HepG2 (cell line): Measurements from ENCODE around the gene TMEM143. TPM values are rescaled to one million over a fixed set of nuclear protein-coding genes. Genes with fewer than 3 reads are reported as not detected.

Source experiments
- ASH2L ChIP-seq: fragments of 300-600, 200-600 bp; sonication (generic); IDR thresholded peaks from 2 replicates; pipeline ENCODE4 v1.7.0; 2017; ENCODE audit warnings: low read depth, mild to moderate bottlenecking, moderate library complexity, mixed read lengths, low read length; ENCODE audit not compliant: insufficient read length
- CHD4 ChIP-seq: fragments of 200-600 bp; sonication (generic); IDR thresholded peaks from 2 replicates; pipeline ENCODE4 v1.7.0; 2017; ENCODE audit warnings: mild to moderate bottlenecking, low read length, borderline replicate concordance
- HCFC1 ChIP-seq: fragments of 150-350 bp; IDR thresholded peaks from 2 replicates; pipeline ENCODE4 v1.6.1; 2014; ENCODE audit warnings: low read depth, low read length
- HNF4A ChIP-seq: sonication (generic); formaldehyde crosslinking; IDR thresholded peaks from 2 replicates; pipeline ENCODE4 v1.4.0; 2020; ENCODE audit warnings: missing genetic modification reagents
- MEF2D ChIP-seq: sonication (generic); formaldehyde crosslinking; IDR thresholded peaks from 2 replicates; pipeline ENCODE4 v1.5.1; 2020; ENCODE audit warnings: mild to moderate bottlenecking, missing genetic modification reagents
- PBX3 ChIP-seq: sonication (generic); formaldehyde crosslinking; IDR thresholded peaks from 2 replicates; pipeline ENCODE4 v1.8.1; 2023; ENCODE audit warnings: missing genetic modification reagents, inconsistent platforms, borderline replicate concordance
- PCBP2 ChIP-seq: fragments of 200-400 bp; formaldehyde crosslinking; optimal IDR thresholded peaks from 2 replicates; pipeline ENCODE3; 2018; ENCODE audit warnings: low read length, low read depth; ENCODE audit not compliant: poor library complexity, severe bottlenecking
- PLRG1 ChIP-seq: fragments of 450-650 bp; conservative IDR thresholded peaks from 2 replicates; pipeline ENCODE4 v1.6.1; 2016
- SCMH1 ChIP-seq: sonication (generic); formaldehyde crosslinking; IDR thresholded peaks from 2 replicates; pipeline ENCODE4 v1.9.0; 2021; ENCODE audit warnings: missing genetic modification reagents, mild to moderate bottlenecking, borderline replicate concordance
- SP5 ChIP-seq: IDR thresholded peaks from 2 replicates; pipeline ENCODE4 v1.6.1; 2016; ENCODE audit warnings: low read depth, borderline replicate concordance
- STAG1 ChIP-seq: sonication (generic); formaldehyde crosslinking; IDR thresholded peaks from 2 replicates; pipeline ENCODE4 v1.4.0; 2020; ENCODE audit warnings: missing genetic modification reagents
- UBTF ChIP-seq: sonication (generic); formaldehyde crosslinking; IDR thresholded peaks from 2 replicates; pipeline ENCODE4 v1.4.0; 2020; ENCODE audit warnings: mild to moderate bottlenecking, missing genetic modification reagents
- ZBED4 ChIP-seq: sonication (generic); formaldehyde crosslinking; IDR thresholded peaks from 2 replicates; pipeline ENCODE4 v1.4.0; 2020; ENCODE audit warnings: missing genetic modification reagents, borderline replicate concordance
- ZBTB37 ChIP-seq: sonication (generic); formaldehyde crosslinking; IDR thresholded peaks from 2 replicates; pipeline ENCODE4 v1.4.0; 2020; ENCODE audit warnings: mild to moderate bottlenecking, missing genetic modification reagents
- ZNF543 ChIP-seq: sonication (generic); formaldehyde crosslinking; IDR thresholded peaks from 2 replicates; pipeline ENCODE4 v1.4.0; 2020; ENCODE audit warnings: mild to moderate bottlenecking, missing genetic modification reagents
- ZNF609 ChIP-seq: sonication (generic); formaldehyde crosslinking; IDR thresholded peaks from 2 replicates; pipeline ENCODE4 v1.4.0; 2020; ENCODE audit warnings: mild to moderate bottlenecking, missing genetic modification reagents, borderline replicate concordance
- polyA plus RNA-seq, 8 experiments: library from polyadenylated mRNA; depleted of rRNA in 3 of 8; stranded (reverse) in 7 of 8; unstranded in 1 of 8; fragments of >200 nt; fragmentation: Illumina TruSeq in 4 of 8; extraction: Trizol in 4 of 8; gene quantifications; 2 replicates each; pipeline versions ENCODE4 v1.2.1 to v1.2.3, GENCODE V29; 2011 to 2016; ENCODE audit warnings: low read depth in 4 of 8, missing spikeins in 1 of 8, mixed read lengths in 1 of 8; ENCODE audit not compliant: insufficient read depth in 1 of 8
- total RNA-seq, 5 experiments: library from RNA; depleted of rRNA; stranded (reverse); fragments of >200 nt; fragmentation: Illumina TruSeq; extraction: Trizol; gene quantifications; 2 replicates each; pipeline ENCODE4 v1.2.3, GENCODE V29; 2016; ENCODE audit warnings: low read depth in 1 of 5

The TMEM143 gene
- total and polyA plus RNA-seq, 2 of the 13 experiments (the other 11 are each of a cell fraction or from before 2014, with no cell fraction given): 7.7 to 11.3 TPM

- TF ChIP-seq HCFC1: no peak
- TF ChIP-seq STAG1 (CRISPR knock-in tag): peak; percentile 65
- TF ChIP-seq HNF4A (CRISPR knock-in tag): no peak
- TF ChIP-seq MEF2D (CRISPR knock-in tag): no peak
- TF ChIP-seq PLRG1: no peak
- TF ChIP-seq UBTF (CRISPR knock-in tag): peak; percentile 45; the same call in 1 of the 2 replicates
- TF ChIP-seq ZBTB37: no peak
- TF ChIP-seq SCMH1 (CRISPR knock-in tag): no peak
- no peak for TF ChIP-seq PBX3 (CRISPR knock-in tag)
- TF ChIP-seq ZNF609 (CRISPR knock-in tag): 0 out of 2 replicates have a peak, but pooled peaks have one; percentile 25
- TF ChIP-seq PCBP2: no peak
- peak; percentile 95; the same call in 1 of the 2 replicates for TF ChIP-seq CHD4
- no peak for TF ChIP-seq ZBED4 (CRISPR knock-in tag)
- no peak for TF ChIP-seq ASH2L
- TF ChIP-seq ZNF543: no peak
- TF ChIP-seq SP5 (CRISPR knock-in tag): no peak
Measured at GRCh38 chr19:48351341-48351752, 12.4 kb downstream of the TMEM143 start (continued).
